GM21619 (cell line): ENCODE results near the gene CNTNAP4.

Source experiments
- ATAC-seq: cut with Tn5 transposase; IDR thresholded peaks from one replicate; pipeline ENCODE4 v1.9.1; 2021; ENCODE audit not compliant: unreplicated experiment

CNTNAP4 gene

GRCh38 chr16:76387994-76388393 lies 110.8 kb downstream of the CNTNAP4 start:
- ATAC-seq: no peak

GRCh38 chr16:76389126-76389525 lies 111.9 kb downstream of the CNTNAP4 start:
- no peak for ATAC-seq

- ATAC-seq: no peak
These were observed 113.3 kb downstream of the CNTNAP4 start for GRCh38 chr16:76390476-76390875.

DNA sequence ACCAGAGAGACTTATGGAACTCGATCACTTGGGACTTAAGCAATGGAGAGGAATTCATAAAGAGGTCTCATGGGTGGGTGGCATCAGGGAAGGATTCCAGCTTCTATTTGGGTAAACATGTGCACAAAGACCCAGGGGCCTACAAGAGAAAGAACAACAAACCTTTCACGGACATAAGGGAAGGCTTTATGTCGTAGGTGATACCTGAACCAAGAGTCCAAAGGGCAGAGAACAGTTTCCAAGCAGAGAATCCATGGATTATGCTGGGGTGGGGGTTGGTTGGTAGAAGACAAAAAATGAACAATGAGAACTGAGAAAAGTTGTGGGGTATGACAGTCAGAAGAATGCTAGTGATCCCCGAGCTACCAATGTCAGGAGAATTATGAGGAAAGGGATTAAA lies 119.8 kb downstream of the CNTNAP4 start:
- ATAC-seq: no peak

DNA sequence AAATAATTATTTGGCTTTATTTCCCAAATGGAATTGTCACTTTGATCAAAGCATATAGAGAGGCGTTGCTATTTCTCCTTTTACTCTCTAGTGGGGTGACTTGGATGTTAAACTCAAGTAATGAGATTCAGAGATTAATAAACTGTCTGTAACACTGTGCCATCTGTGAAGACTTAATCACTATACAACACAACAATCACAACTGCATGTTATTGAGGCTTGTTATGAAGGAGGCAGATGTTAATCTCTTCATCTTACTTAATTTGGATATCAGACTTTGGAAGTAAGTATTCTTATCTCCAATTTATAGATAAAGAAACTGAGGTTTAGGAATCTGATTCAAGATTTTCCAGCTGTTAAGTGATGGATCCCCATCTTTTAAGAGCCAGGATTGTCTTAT lies 132.5 kb downstream of the CNTNAP4 start:
- ATAC-seq: no peak

DNA sequence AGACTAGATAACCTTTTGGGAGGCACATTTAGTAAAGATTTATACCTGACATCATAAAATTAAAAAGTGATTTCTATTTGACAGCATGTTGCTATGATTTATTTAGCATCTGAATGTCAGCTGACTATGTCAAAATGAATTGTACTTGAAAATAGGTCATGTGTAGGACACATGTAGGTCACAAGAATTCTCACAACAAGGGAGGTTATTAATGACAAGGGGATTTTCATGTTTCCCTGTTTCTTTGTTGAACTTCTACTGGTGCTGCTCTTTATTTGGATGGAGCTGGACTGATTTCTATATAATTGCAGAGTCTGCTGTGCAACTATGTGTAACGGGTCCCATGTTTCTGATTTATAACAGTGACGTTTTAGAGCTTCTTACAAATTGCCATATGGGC lies 144.4 kb downstream of the CNTNAP4 start:
- no peak for ATAC-seq

GRCh38 chr16:76428858-76429257 lies 151.7 kb downstream of the CNTNAP4 start:
- ATAC-seq: no peak

DNA sequence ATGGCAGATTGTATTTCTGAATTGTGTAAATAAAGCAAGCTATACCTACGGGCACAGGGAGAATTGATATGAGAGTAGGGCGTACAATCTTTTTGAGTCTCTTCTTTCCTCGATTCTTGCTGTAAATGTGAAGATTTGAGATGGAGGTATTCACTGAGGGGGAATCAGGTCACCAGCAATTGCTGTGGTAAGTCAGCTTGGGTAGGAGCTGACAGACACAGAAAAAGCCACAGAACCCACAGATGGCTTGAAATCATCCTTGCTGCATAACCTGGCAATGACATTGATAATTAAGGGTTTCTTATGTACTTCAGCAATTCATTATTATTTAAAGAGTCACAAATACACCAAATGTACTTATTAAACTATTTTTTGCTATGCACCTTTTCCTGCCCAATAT lies 164.2 kb downstream of the CNTNAP4 start:
- no peak for ATAC-seq

DNA sequence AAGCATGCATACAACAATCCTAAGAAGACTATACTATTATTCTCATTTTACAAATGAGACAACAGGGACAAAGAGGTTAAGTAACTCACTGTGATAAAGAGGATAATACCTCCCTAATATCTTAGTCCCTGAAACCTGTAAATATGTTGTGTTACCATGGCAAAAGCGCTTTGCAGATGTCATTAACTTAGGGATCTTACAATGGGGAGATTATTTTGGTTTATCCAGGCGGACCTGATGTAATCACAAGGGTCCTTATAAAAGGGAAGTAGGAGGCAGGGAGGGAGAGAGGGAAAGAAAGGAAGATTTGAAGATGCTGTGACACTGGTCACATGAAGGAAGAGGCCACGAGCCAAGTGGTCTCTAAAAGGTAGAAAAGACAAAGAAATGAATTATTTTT lies 164.7 kb downstream of the CNTNAP4 start:
- no peak for ATAC-seq

DNA sequence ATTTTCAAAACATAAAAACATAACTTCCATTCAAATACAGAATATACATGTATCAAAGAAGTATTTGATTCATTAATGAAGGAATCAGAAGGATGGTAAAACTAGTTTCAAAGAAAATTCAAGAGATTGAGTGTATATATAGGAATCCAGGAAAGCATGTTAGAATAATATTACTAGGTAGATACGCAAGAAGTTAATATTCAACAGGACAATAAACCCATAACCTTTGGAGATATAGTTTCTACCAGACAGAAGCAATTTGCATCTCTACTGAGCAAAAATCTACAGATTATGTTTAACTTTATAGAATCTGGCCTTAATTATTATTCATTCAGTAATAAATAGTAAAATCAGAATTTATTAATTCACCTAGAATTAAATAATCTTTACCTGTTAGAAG lies 166.8 kb downstream of the CNTNAP4 start:
- no peak for ATAC-seq

- ATAC-seq: no peak
These were observed 167.6 kb downstream of the CNTNAP4 start for GRCh38 chr16:76444832-76445231.

DNA sequence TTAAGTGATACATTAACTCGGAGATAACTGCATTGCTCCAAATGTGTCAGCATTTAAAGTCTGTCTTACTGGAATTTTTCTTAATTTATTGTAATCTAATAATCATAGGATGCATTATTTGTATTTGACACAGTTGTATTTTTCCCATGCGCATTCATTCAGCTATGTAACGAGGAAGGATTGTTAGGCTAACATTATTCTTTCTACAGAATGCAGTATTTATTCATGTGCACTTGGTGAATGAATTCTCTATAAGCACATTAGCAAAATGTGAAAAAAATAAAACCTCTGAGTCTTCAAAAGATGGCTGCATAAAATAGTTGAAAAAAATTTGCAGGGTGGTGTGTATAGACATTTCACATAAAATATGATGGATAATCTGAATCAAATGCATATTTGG lies 168.6 kb downstream of the CNTNAP4 start:
- ATAC-seq: no peak

DNA sequence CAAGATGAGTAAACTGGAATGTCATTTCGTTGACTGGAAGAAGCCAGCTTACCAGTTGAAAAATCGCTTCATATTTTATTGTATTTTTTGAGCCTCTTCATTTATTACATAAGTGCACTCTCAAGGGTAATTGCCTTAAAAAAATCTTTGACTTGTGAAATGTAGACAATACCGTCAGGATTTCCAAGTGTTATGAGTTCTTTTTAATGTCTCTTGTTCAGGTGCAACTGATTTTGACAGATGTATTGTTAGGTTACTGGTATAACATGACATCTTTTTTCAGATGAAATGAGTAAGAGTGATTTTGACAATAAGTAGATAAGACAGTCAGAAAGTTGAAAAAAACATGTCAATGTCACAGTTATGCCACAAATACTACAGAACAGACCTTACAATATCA lies 169.1 kb downstream of the CNTNAP4 start:
- no peak for ATAC-seq

DNA sequence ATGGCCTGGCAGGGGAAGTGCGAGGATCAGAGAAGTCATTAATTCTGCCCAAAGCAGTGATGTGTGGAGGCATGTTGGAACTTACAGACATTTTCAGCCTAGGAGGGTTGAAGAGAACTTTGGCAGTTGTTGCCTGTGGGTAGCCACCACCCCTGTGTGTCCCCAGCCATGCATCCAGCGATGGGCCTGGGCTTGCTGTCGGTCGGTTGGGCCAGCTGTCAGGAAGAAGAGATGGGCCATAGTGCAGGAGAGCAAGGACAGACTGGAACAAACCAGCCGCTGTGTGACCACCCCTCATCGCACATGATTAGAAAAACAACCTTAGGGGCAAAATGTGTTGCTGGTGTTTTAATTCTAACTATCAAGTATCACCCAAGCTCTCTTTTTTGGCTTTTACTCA lies 173.7 kb downstream of the CNTNAP4 start:
- ATAC-seq: no peak

DNA sequence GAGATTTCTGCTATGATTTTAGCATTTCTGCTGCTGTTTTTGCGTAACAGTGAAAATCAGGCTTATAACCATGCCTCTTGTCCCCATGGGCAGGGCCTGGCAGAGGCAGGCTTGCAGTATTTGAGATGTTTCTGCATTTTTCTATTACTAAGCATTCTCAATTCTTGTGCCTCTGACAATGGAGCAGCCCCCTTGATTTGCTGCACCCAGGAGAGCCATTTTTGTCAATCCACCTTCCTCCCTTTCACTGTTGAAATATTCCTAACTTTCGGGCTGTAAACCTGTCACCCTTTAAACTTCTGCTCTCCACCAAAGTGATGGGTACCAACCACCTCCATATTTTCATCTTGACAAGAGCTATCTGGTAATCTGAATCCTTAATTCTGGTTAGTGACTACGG lies 178.1 kb downstream of the CNTNAP4 start:
- no peak for ATAC-seq

DNA sequence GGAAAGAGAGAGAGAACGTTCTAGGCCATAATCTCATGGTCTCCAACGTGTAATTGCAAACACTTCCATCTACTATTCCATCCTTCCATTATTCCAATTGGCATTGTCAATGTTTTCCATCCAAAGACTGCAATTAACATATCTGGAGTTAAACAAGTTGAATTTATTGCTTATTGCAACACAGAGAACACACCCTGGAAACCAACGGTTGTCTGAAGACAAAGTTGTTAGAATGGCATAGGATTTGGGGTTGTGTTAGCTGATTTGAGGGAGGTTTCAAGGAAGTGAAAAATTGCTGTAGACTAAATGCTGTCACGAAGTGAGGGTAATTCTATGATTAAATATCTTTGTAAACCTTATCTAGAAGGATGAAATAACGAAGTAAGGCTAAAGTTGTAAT lies 178.8 kb downstream of the CNTNAP4 start:
- no peak for ATAC-seq

- no peak for ATAC-seq
These were observed 181.9 kb downstream of the CNTNAP4 start for GRCh38 chr16:76459111-76459510.

DNA sequence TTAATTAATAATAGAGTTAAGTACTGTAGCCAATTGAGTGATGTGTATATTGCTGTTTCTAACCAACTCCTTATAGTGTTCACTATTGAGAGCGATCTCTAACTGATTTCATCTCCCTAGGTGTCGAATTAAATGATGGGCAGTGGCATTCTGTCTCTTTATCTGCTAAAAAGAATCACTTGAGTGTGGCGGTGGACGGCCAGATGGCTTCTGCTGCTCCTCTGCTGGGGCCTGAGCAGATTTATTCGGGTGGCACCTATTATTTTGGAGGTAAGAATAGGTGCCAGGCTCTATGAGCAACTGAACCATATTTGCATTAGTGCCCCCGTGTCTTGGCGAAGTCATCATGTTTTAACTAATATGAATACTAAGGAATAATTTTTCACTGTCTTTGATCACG lies 184.6 kb downstream of the CNTNAP4 start:
- no peak for ATAC-seq

DNA sequence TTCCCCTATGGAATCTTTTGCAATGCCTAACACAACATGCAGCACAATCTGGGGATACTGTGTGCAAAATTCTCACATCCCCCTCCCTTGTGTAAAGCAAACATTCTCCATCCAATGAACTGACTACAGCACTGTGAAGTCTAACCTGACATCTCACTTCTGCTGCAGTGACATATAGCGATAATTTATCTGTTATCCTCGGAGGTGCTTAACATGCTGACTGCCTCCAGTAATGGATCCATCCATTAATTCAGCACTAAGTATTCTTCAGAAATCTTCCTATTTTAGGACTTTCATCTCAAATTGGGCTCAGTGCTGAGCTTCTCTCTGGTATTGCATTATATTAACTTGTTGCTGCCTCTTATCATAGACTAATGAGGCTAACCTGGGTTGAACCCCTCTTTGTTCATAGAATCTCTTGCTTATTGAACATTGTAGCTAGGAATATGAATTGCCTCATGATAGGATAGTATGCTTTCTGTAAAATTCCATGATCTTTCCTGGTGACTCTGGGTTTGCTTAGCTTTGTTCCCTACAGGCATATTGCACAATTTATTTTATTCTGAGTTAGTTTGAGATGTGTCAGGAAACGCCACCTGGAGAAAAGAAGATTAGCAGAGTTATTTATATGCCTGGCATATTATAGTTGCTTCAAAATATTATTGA lies 187.9 kb downstream of the CNTNAP4 start:
- ATAC-seq: no peak

DNA sequence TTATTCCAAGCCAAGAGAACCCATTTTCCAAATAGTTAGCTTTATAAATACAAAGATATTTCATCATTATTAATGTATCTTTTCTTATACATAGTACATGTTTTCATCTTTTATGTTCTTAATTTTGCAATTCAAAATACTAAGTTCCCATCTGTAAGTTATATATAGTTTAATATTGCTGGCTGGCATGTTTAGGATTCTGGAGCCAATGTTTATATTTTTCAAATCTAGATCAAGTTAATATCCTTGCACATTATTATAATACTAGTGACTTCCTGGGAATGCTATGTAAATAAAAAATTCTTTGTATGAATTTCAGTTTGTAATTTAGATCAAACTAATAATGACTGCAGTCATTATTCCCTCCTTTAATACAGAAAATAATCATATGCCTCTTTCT lies 189.7 kb downstream of the CNTNAP4 start:
- ATAC-seq: no peak

GRCh38 chr16:76474048-76474447 lies 196.8 kb downstream of the CNTNAP4 start:
- no peak for ATAC-seq

DNA sequence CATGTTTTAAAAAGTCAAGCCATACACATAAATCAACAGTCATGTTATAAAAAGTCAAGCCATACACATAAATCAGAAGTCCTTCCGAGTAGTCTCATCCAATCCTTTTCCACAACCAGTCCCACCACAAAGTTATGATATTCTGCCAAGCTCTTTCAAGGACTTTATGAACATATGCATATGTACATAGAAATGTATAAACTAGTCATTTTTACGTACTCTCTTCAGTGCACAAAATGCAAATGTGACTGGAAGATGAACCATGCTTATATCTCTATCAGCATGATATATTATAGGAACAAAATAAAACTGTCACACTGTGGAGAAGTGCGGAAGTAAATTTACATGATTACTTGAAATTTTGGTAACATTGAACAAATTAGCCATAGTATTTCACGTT lies 200.9 kb downstream of the CNTNAP4 start:
- no peak for ATAC-seq

- ATAC-seq: no peak
These were observed 206.2 kb downstream of the CNTNAP4 start for GRCh38 chr16:76483307-76483909.
